ENCODE measurements around the gene GJC3. TPM values are rescaled to one million over a fixed set of nuclear protein-coding genes. Genes with fewer than 3 reads are reported as not detected.
"Not testable (repeated sequence)": the region's sequence is repeated elsewhere in the genome, so short reads cannot be mapped to it uniquely, and the experiment has no call there.

Gene GJC3
- polyA plus RNA-seq, 3 donors = 0.22 to 1.9 (median 1.3) TPM

- 73 to 81% (median 74%) methylated on average over 5 of the region's 5 CpGs for WGBS, 3 donors
- no peak overlapping the region for H3K27ac ChIP-seq (ENCODE audit: low read depth, low read length)
Measured at GRCh38 chr7:99893280-99893679, 36.1 kb downstream of the GJC3 start.

- WGBS, 3 donors = 95 to 98% (median 95%) methylated on average over 2 of the region's 2 CpGs
- not testable (repeated sequence) for H3K27ac ChIP-seq (ENCODE audit: low read depth, low read length)
Measured at GRCh38 chr7:99890348-99890747, 39.1 kb downstream of the GJC3 start.

- H3K27ac ChIP-seq (ENCODE audit: low read depth, low read length) = not testable (repeated sequence)
- 83 to 89% (median 84%) methylated on average over 7 to 25 of the region's 29 CpGs for WGBS, 3 donors
Measured at GRCh38 chr7:99888366-99888765, 41.1 kb downstream of the GJC3 start.

- H3K27ac ChIP-seq (ENCODE audit: low read depth, low read length) = no peak overlapping the region
- 77 to 81% (median 78%) methylated on average over 4 of the region's 4 CpGs for WGBS, 3 donors
Measured at GRCh38 chr7:99881370-99881769, 48.0 kb downstream of the GJC3 start.

GRCh38 chr7:99876933-99877332, 52.5 kb downstream of the GJC3 start, which contains the start of gene OR2AE1:
OR2AE1 (minus strand) TSS chr7:99877033; CDS start chr7:99877033, 0 bp downstream.
- no peak within 1 kb of the TSS for H3K27ac ChIP-seq (ENCODE audit: low read depth, low read length)
- whole genome bisulfite sequencing, 3 donors = 82 to 88% (median 88%) methylated on average over 3 of the region's 3 CpGs

- H3K27ac ChIP-seq (ENCODE audit: low read depth, low read length) = no peak overlapping the region
- 70 to 85% (median 82%) methylated on average over 5 of the region's 5 CpGs for WGBS, 3 donors
Measured at GRCh38 chr7:99876491-99876890, 52.9 kb downstream of the GJC3 start.

Other genes starting within 250 kb of the GJC3 start
- gene CYP3A5, start 249.6 kb downstream of the GJC3 start, polyA plus RNA-seq = 10 to 100 TPM in 1 of 3 donors, 1 to 10 TPM in 1, not detected in 1; 9.8 to 10.4 TPM
- under 1 TPM in 1 of 3 donors, not detected in 2; 0.10 TPM for gene CYP3A7, start 194.4 kb downstream of the GJC3 start, polyA plus RNA-seq
- gene CYP3A4, start 145.4 kb downstream of the GJC3 start, polyA plus RNA-seq = 1 to 10 TPM in 1 of 3 donors, under 1 TPM in 2; 0.10 to 1.3 (median 0.22) TPM
- under 1 TPM in 2 of 3 donors, not detected in 1; 0.09 to 0.39 TPM for gene CYP3A43, start 101.6 kb downstream of the GJC3 start, polyA plus RNA-seq
- not detected for gene OR2AE1, start 52.6 kb downstream of the GJC3 start, polyA plus RNA-seq
- gene TRIM4, start 10.1 kb downstream of the GJC3 start, polyA plus RNA-seq = 10 to 100 TPM; 15.0 to 22.2 (median 17.1) TPM
- 100 to 1,000 TPM; 155 to 415 (median 202) TPM for gene AZGP1, start 46.4 kb upstream of the GJC3 start, polyA plus RNA-seq
- gene ZKSCAN1, start 86.0 kb upstream of the GJC3 start, polyA plus RNA-seq = 10 to 100 TPM; 10.9 to 13.0 (median 12.9) TPM
- 1 to 10 TPM; 5.4 to 8.6 (median 7.8) TPM for gene ZSCAN21, start 120.2 kb upstream of the GJC3 start, polyA plus RNA-seq
- gene ZNF3, start 152.1 kb upstream of the GJC3 start, polyA plus RNA-seq = 10 to 100 TPM in 2 of 3 donors, 1 to 10 TPM in 1; 9.9 to 12.7 (median 12.3) TPM
- 100 to 1,000 TPM in 2 of 3 donors, 10 to 100 TPM in 1; 48.5 to 123 (median 117) TPM for gene COPS6, start 159.3 kb upstream of the GJC3 start, polyA plus RNA-seq
- gene MCM7, start 171.8 kb upstream of the GJC3 start, polyA plus RNA-seq = 10 to 100 TPM; 36.2 to 47.5 (median 39.9) TPM
- 10 to 100 TPM; 12.2 to 15.5 (median 13.5) TPM for gene AP4M1, start 172.0 kb upstream of the GJC3 start, polyA plus RNA-seq
- 10 to 100 TPM; 16.3 to 30.9 (median 27.1) TPM for gene TAF6, start 189.7 kb upstream of the GJC3 start, polyA plus RNA-seq
- gene CNPY4, start 190.0 kb upstream of the GJC3 start, polyA plus RNA-seq = 10 to 100 TPM in 2 of 3 donors, 1 to 10 TPM in 1; 4.1 to 16.4 (median 12.1) TPM
- gene MBLAC1, start 197.3 kb upstream of the GJC3 start, polyA plus RNA-seq = 1 to 10 TPM; 2.3 to 2.5 (median 2.5) TPM
- 100 to 1,000 TPM; 131 to 307 (median 245) TPM for gene LAMTOR4, start 219.3 kb upstream of the GJC3 start, polyA plus RNA-seq
- 10 to 100 TPM in 2 of 3 donors, 1 to 10 TPM in 1; 7.5 to 14.5 (median 11.8) TPM for gene TRAPPC14, start 229.1 kb upstream of the GJC3 start, polyA plus RNA-seq
- gene GAL3ST4, start 239.0 kb upstream of the GJC3 start, polyA plus RNA-seq = 1 to 10 TPM in 2 of 3 donors, under 1 TPM in 1; 0.44 to 3.7 (median 1.5) TPM
- under 1 TPM; 0.22 to 0.31 (median 0.30) TPM for gene GPC2, start 247.8 kb upstream of the GJC3 start, polyA plus RNA-seq
- gene STAG3, start 248.3 kb upstream of the GJC3 start, polyA plus RNA-seq = under 1 TPM in 2 of 3 donors, not detected in 1; 0.52 to 0.99 TPM